ENCODE measurements around the gene ALPL.

ALPL gene

GRCh38 chr1:21621761-21622436 is 112.7 kb downstream of the ALPL start:
- DNase-seq, result no peak

GRCh38 chr1:21622466-21623315 is 113.5 kb downstream of the ALPL start:
- DNase-seq, result peak; percentile 57 to 72

- no peak for DNase-seq
Measured at GRCh38 chr1:21623410-21623961, 114.3 kb downstream of the ALPL start.

- DNase-seq, result no peak
Measured at GRCh38 chr1:21624571-21625389, 115.6 kb downstream of the ALPL start.

- DNase-seq, result no peak
Measured at GRCh38 chr1:21625390-21626190, 116.4 kb downstream of the ALPL start.

- DNase-seq, result no peak
Measured at GRCh38 chr1:21626921-21627339, 117.7 kb downstream of the ALPL start.

Measured in stimulated activated CD4-positive, alpha-beta T cell treated with anti-CD3 and anti-CD28 coated beads, Interleukin-2, amount 100 ng/mL, for 24 hours (primary cell).